MCF 10A (cell line): Measurements from ENCODE around the gene UQCR10. TPM values are rescaled to one million over a fixed set of nuclear protein-coding genes. Genes with fewer than 3 reads are reported as not detected.

Experiments used
- BruUV-seq: library from RNA; stranded (reverse); fragments of 400-500 nt; replicated peaks from 2 replicates; lab custom pipeline; 2021; lab: Mats Ljungman, UMichigan
- CTCF ChIA-PET: fragments of 300-600 bp; sonication (Branson Sonifier 250); formaldehyde crosslinking; extraction: SDS; loops from one replicate; lab custom pipeline; 2021; ENCODE audit warnings: antibody characterized with exemption, inconsistent platforms; lab: Yijun Ruan, JAX
- POLR2A ChIA-PET: fragments of 300-600, 350-650 bp; sonication (Branson Sonifier 250); formaldehyde crosslinking; extraction: SDS; loops from one replicate; lab custom pipeline; 2020; ENCODE audit warnings: antibody characterized with exemption, inconsistent platforms; lab: Yijun Ruan, JAX
- DNase-seq: peaks from one replicate; pipeline ENCODE4 v3.0.0-alpha.2; 2018; ENCODE audit not compliant: unreplicated experiment
- H3K27ac Mint-ChIP-seq: one replicate; pipeline ENCODE4 v1.8.0; 2022; ENCODE audit warnings: mild to moderate bottlenecking, low read depth, mixed read lengths; ENCODE audit not compliant: unreplicated experiment
- H3K27me3 Mint-ChIP-seq: one replicate; pipeline ENCODE4 v1.8.0; 2022; ENCODE audit warnings: mixed read lengths; ENCODE audit not compliant: insufficient read depth, unreplicated experiment
- H3K36me3 Mint-ChIP-seq: one replicate; pipeline ENCODE4 v1.8.0; 2022; ENCODE audit warnings: mild to moderate bottlenecking, moderate library complexity, mixed read lengths; ENCODE audit not compliant: insufficient read depth, unreplicated experiment
- H3K4me1 Mint-ChIP-seq: one replicate; pipeline ENCODE4 v1.8.0; 2022; ENCODE audit warnings: mixed read lengths; ENCODE audit not compliant: insufficient read depth, unreplicated experiment
- H3K4me3 Mint-ChIP-seq: one replicate; pipeline ENCODE4 v1.8.0; 2022; ENCODE audit warnings: mild to moderate bottlenecking, moderate library complexity, mixed read lengths; ENCODE audit not compliant: unreplicated experiment
- H3K9me3 Mint-ChIP-seq: one replicate; pipeline ENCODE4 v1.8.0; 2022; ENCODE audit warnings: mixed read lengths; ENCODE audit not compliant: unreplicated experiment
- CTCF ChIP-seq: fragments of 200-600 bp; IDR thresholded peaks from one replicate; pipeline ENCODE4 v1.8.0; 2022; ENCODE audit warnings: antibody characterized with exemption, mild to moderate bottlenecking; ENCODE audit not compliant: unreplicated experiment
- intact Hi-C: fragments of 100-400 bp; cut with micrococcal nuclease; formaldehyde crosslinking; loops from 2 replicates; pipeline ENCODE4 v1.14.1; 2022
- total RNA-seq: library from RNA; stranded (reverse); gene quantifications from 2 replicates; pipeline ENCODE4 v1.2.3, GENCODE V29; 2022

Gene UQCR10
- total RNA-seq, 1 experiment from 2014 or later, result 94.7 TPM

GRCh38 chr22:29801153-29801552 lies 34.0 kb downstream of the UQCR10 start:
- BruUV-seq, result no TSS peak
- Mint-ChIP-seq H3K4me3 (no peak overlapping the region), H3K9me3 (no peaks in the 10 kb centered on the region), H3K27ac (no peak overlapping the region), H3K27me3 (no peaks in the 10 kb centered on the region), H3K4me1 (peaks cover 5% of the 10 kb centered on the region), H3K36me3 (peaks cover 56% of the 10 kb centered on the region)
- intact Hi-C loops, result no loop called here
- CTCF ChIA-PET, result no interaction called here
- TF ChIP-seq CTCF, result no peak
- POLR2A ChIA-PET, result no interaction called here
- no peak for DNase-seq

GRCh38 chr22:29801796-29802195 lies 34.6 kb downstream of the UQCR10 start:
- no peaks in the 10 kb centered on the region for H3K27me3 Mint-ChIP-seq
- H3K4me3 Mint-ChIP-seq, result no peak overlapping the region
- no TSS peak for BruUV-seq
- ChIA-PET CTCF (no interaction called here), POLR2A (no interaction called here)
- H3K4me1 Mint-ChIP-seq, result peaks cover 5% of the 10 kb centered on the region
- TF ChIP-seq CTCF, result no peak
- intact Hi-C loops, result no loop called here
- no peak for DNase-seq
- H3K9me3 Mint-ChIP-seq, result no peaks in the 10 kb centered on the region
- no peak overlapping the region for H3K27ac Mint-ChIP-seq
- H3K36me3 Mint-ChIP-seq, result peaks cover 57% of the 10 kb centered on the region

- Mint-ChIP-seq H3K4me3 (no peak overlapping the region), H3K27ac (no peak overlapping the region), H3K9me3 (no peaks in the 10 kb centered on the region), H3K36me3 (peaks cover 61% of the 10 kb centered on the region), H3K27me3 (no peaks in the 10 kb centered on the region), H3K4me1 (peaks cover 5% of the 10 kb centered on the region)
- POLR2A ChIA-PET, result no interaction called here
- intact Hi-C loops, result no loop called here
- no TSS peak for BruUV-seq
- TF ChIP-seq CTCF, result no peak
- CTCF ChIA-PET, result interaction anchor here (0.6 kb wide), 1 partner anchor 319 kb away, joined by 3 read pairs; no protein-coding TSS in a partner anchor
- DNase-seq, result no peak
These were observed 36.0 kb downstream of the UQCR10 start for GRCh38 chr22:29803190-29803589.

GRCh38 chr22:29804985-29805384 lies 37.8 kb downstream of the UQCR10 start:
- no TSS peak for BruUV-seq
- DNase-seq, result no peak
- Mint-ChIP-seq H3K27me3 (no peaks in the 10 kb centered on the region), H3K4me1 (no peaks in the 10 kb centered on the region), H3K36me3 (peaks cover 75% of the 10 kb centered on the region), H3K9me3 (no peaks in the 10 kb centered on the region), H3K27ac (no peak overlapping the region), H3K4me3 (no peak overlapping the region)
- POLR2A ChIA-PET, result no interaction called here
- TF ChIP-seq CTCF, result no peak
- CTCF ChIA-PET, result interaction anchor here (1.0 kb wide), 1 partner anchor 16 kb away, joined by 4 read pairs; no protein-coding TSS in a partner anchor
- intact Hi-C loops, result no loop called here
